DOHH2 (cell line): Measurements from ENCODE around the gene CIBAR2.

Experiments
- EZH2phosphoT487 ChIP-seq: fragments of 200-600 bp; sonication (generic); IDR thresholded peaks from 2 replicates; pipeline ENCODE4 v1.6.1; 2017; ENCODE audit warnings: borderline replicate concordance, mild to moderate bottlenecking, antibody characterized with exemption, low read length, moderate library complexity, mixed read lengths
- TF ChIP-seq, protein P1 (sequence below): fragments of 200-600 bp; sonication (generic); IDR thresholded peaks from one replicate; pipeline ENCODE4 v1.5.1; 2014; ENCODE audit warnings: antibody characterized with exemption, mild to moderate bottlenecking, low read depth, low read length; ENCODE audit not compliant: poor library complexity, severe bottlenecking

DNA sequence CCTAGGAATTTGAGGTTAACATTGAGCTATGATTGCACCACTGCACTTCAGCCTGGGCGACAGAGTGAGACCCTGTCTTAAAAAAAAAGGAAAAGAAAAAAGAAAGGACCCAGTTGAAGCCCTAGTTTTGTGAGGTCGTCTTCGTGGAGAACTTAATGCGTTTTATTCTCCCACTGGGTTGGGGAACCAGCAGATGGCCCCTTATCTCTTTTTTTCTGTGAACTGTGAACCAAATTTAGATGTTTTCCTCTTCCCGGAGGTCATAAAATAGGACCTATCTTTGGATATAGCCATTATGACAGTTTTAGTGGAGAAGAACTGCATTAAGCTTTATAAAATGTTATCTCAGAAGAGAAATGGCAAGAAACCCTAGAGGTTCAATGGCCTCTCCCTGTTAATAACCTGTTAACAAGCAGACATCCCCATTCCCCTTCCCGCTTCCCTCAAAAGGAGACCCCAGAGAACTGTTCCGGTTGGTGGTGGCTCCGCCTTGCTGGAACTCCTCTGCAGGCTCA is 61.1 kb downstream of the CIBAR2 start:
- TF ChIP-seq, protein P1, sequence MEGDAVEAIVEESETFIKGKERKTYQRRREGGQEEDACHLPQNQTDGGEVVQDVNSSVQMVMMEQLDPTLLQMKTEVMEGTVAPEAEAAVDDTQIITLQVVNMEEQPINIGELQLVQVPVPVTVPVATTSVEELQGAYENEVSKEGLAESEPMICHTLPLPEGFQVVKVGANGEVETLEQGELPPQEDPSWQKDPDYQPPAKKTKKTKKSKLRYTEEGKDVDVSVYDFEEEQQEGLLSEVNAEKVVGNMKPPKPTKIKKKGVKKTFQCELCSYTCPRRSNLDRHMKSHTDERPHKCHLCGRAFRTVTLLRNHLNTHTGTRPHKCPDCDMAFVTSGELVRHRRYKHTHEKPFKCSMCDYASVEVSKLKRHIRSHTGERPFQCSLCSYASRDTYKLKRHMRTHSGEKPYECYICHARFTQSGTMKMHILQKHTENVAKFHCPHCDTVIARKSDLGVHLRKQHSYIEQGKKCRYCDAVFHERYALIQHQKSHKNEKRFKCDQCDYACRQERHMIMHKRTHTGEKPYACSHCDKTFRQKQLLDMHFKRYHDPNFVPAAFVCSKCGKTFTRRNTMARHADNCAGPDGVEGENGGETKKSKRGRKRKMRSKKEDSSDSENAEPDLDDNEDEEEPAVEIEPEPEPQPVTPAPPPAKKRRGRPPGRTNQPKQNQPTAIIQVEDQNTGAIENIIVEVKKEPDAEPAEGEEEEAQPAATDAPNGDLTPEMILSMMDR, result no peak
- no peak for TF ChIP-seq EZH2phosphoT487
